Left hindlimb (tissue), 1 donor: ENCODE results near the gene FAM107B.
"Not testable (repeated sequence)": the region's sequence is repeated elsewhere in the genome, so short reads cannot be mapped to it uniquely, and the experiment has no call there.

ENCODE experiments used
- DNase-seq: peaks from one replicate; pipeline ENCODE4 v3.0.0-alpha.2; 2018

Gene FAM107B

DNA sequence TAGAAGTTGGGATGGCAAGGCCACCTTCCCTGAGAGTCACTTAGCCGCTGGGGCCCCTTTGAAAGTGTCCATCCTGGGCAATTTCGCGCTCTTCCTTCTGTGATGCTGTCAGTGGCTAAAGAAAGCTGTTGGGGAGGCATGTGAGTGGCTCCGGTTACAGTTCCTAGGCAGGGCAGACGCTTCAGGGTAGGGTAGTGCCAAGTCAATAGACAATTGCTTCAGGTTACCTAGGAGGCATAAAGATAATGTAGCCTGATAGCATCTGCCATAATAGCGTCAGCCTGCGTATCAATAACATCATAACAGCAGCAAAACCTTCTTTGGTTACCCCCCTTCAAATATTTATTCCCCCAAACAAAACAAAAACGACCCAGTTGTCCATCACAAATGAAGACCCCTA, at the start of gene FAM107B:
Gene FAM107B, minus strand, starts transcription at position 101 of the 400 bp plus-strand sequence. CDS start 234 bp downstream, outside the sequence.
- no peak for DNase-seq

- DNase-seq = no peak
Observed at GRCh38 chr10:14823966-14824365, 49.3 kb upstream of the FAM107B start.

DNA sequence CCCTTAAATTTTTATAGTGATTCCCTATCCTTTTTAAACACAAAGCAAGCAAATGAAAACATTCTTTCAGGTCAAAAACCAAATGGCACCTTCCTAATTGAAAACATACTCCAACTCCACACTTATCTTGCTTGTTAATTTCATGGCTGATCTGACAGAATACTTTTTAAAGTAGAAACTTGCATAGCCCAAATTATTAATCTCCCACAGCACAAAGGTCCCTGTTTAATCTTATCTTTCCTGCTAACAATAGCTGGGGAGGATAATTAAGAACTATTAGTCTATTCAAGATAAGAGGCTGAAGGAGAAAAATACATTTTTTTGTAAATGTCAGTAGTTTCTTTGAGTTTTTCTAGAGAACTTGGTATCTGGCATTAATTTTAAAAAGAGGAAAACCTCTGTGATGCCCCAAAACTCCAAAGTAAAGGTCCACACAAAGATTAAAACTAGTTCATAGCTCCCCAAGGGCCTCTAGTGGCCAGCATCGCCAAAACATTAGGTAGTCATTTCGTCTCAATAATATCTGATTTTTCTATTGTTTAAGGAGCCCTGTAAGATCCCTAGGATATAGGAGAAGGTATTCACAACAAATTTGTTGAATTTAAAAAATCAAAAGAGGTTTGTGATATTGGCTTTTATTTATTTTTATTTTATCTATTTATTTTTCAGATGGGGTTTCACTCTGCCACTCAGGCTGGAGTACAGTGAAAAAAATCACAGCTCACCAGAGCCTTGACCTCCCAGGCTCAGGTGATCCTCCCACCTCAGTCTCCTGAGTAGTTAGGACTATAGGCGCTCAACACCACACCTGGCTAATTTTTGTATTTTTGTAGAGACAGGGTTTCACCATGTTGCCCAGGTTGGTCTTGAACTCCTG, 48.4 kb upstream of the FAM107B start:
- DNase-seq = no peak

DNA sequence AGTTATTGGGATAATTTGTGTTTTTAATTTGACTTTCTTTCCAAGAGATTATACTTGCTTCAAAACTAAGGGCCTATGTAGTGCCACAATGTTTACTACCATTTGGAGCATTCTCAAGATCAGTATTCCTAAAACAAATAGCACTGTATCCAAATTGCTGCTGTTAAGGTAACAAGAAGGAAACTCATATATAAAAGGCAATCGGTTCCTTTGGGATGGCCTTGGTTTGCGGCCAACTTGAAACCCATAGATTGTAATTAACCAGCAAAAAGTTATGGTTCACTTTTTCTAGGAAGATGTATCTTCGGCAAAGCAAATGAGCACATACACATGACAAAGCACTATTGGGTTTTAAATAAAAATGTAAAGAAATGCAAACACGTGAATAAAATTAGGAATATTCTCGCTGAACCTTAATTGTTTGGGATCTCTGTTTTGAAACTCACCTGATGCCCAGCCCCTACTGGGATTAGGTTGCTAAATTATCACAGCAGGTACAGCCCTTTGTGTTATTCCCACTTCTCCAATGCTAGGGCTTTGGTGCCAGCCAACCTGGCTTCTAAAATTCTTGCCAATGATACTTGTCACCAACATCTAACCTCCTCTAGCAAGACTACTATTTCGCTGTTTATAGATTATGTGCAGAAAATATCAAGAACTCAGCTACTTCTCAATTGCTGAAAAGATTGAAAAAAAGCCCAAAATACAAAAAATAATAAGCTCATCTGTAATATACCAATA, 47.1 kb upstream of the FAM107B start:
- no peak for DNase-seq

DNA sequence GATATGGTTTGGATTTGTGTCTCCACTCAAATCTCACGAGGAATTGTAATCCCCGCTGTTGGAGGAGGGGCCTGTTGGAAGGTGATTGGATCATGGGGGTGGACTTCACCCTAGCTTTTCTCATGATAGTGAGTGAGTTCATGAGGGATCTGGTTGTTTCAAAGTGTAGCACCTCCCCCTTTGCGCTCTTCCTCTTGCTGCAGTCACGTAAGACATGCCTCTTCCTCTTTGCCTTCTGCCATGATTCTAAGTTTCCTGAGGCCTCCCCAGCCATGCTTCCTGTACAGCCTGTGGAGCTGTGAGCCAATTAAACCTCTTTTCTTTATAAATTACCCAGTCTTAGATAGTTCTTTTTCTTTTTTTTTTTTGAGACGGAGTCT, 46.1 kb upstream of the FAM107B start:
- DNase-seq = no peak

DNA sequence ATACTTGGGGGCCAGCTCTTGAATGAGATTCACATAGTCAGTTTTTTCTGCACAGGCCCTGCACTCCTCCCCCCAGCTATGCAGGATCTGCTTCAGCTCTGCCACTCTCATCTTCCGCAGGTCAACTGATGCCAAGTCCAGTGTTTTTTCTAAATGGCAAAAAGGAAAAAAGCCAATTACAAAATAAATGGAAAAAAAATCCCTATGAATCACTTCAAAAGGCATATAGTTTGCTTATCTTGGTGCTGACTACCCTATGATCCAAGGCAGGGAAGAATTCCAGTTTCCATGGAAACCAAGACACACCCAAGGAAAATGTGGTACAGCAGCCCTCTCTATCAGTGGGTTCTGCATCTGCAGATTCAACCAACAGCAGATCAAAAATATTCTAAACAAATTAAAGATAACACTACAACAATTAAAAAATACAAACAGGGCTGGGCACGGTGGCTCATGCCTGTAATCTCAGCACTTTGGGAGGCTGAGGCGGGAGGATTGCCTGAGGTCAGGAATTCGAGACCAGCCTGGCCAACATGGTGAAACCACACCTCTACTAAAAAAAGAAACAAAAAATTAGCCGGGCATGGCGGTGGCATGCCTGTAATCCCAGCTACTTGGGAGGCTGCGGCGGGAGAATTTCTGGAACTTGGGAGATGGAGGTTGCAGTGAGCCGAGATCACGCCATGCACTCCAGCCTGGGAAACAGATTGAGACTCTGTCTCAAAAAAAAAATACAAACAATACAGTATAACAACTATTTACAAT, 45.5 kb upstream of the FAM107B start:
- no peak for DNase-seq

DNA sequence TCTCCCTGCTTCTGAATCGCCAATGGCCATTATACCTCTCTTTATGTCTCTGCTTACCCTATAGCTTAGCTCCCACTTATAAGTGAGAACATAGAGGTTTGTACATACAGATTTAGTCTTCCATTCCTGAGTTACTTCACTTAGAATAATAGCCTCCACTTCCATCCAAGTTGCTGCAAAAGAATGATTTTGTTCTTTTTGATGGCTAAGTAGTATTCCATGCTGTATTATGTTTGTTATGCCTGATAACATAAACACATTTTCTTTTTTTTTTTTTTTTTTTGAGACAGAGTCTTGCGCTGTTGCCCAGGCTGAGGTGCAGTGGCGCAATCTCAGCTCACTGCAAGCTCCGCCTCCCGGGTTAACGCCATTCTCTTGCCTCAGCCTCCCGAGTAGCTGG, 42.0 kb upstream of the FAM107B start:
- DNase-seq = not testable (repeated sequence)

DNA sequence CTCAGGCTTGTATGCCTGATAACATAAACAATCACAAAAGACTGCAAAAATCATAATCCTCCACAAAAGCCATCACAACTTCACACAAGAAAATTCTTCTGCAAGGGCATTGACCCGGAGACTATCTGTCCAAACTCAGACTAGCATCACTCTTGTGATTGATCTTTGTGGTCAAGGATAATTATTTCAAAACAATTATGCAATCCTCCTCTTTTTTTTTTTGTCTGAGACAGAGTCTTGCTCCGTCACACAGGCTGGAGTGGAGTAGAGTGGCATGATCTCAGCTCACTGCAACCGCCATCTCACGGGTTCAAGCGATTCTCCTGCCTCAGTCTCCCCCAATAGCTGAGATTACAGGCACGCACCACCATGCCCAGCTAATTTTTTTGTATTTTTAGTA, 41.0 kb upstream of the FAM107B start:
- no peak for DNase-seq

DNA sequence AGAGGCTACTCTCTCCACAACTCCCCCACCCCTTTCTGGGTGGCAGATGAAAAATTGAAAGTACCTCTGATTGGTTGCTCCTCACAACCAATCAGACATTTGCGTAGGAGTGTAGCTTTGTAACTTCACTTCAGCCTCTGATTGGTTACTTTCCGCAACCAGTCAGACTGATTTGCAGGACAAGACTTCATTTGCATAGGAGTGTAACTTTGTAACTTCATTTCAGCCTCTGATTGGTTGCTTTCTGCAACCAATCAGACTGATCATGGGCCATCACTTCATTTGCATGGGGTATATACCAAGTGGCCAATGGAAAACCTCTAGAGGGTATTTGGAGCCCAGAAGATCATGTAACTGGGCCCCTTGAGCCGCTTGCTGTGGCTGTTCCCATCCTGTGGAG, 37.6 kb upstream of the FAM107B start:
- no peak for DNase-seq

GRCh38 chr10:14810969-14811953, 36.6 kb upstream of the FAM107B start:
- DNase-seq = no peak

- DNase-seq = no peak
Observed at GRCh38 chr10:14806318-14806717, 31.6 kb upstream of the FAM107B start.

DNA sequence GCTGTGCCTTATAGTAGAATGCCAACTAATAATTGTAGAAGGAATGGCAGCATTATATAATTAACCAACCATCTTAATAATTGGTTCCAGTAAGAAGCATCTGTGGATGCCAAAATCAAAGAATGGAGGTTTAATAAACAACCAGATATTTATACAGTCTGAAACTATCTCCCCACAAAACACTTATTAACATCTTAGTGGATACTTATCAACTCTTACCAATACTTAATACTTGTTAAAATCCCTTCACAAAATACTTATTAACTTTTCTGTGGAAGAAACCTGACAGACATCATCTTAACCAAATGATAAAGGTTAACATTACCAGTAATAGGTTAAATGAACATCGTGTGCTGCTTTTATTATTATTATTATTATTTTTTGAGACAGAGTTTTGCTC, 29.1 kb upstream of the FAM107B start:
- DNase-seq = no peak

GRCh38 chr10:14801723-14802122, 27.0 kb upstream of the FAM107B start:
- DNase-seq = peak; percentile 49

DNA sequence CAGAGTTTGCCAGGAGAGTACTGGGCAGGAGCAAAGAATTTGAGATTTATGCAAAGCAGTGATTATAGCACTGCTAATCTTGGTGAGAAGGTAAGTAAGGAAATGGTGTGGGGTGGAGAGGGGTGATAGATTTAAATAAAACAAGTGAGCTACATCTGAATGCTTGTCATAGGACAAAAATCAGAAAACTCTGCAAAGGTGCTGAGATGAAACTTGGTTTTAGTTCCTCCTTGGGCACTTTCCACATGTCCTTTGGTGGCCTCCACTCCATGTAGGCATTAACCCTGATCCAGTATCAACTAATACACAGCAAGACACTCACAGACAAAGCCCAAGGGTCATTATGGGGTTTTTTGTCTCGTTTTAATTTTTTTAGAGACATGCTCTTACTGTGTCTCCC, 25.7 kb upstream of the FAM107B start:
- no peak for DNase-seq

- no peak for DNase-seq
Observed at GRCh38 chr10:14798636-14799035, 23.9 kb upstream of the FAM107B start.

DNA sequence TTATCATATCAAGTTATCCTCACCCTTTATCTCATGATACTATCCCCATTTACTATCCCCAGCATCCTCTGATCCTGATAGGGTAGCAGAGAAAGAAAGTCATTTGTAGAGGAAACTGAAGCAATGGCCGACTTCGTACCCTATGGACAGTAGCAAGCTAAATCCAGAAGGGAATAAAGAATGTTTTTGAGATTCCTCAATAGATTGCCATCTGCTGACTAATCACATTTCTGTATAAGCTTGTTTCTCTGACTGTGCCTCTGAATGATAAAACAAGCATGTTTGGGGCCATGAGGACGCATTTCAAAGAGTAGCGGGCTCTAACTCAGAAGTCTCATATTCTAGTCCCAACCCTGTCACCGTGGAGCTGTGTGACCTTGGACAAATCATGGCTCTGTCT, 13.2 kb upstream of the FAM107B start:
- DNase-seq = no peak

DNA sequence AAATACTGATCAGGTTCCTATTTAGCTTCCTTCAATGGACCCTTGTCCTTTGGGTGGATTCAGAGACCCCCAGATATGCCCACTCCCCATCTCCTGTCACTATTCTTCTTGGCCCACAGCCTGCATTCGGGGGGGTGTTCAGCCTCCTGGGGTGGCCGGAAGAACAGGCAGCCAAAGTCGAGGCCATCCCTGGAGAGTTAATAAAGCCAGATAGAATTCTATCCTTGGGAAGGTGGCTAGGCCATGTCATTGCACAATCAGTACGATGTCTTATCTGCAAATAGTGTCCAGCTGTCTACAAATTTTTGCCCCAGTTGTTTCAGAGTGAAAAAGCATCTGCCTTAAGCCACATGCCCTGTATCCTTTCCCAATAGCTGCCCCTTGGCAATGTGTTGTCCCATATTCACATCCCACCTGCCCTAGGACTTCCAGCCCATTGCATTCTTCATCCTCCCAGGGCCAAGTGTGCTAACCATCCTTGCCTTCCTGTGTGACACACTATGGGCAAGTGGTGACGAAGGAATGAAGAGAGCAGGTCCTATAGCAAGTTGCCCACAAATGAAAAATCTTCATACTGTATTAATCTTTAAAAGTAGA, 9.9 kb upstream of the FAM107B start:
- DNase-seq = no peak

- no peak for DNase-seq
Observed at GRCh38 chr10:14782691-14783363, 8.1 kb upstream of the FAM107B start.

DNA sequence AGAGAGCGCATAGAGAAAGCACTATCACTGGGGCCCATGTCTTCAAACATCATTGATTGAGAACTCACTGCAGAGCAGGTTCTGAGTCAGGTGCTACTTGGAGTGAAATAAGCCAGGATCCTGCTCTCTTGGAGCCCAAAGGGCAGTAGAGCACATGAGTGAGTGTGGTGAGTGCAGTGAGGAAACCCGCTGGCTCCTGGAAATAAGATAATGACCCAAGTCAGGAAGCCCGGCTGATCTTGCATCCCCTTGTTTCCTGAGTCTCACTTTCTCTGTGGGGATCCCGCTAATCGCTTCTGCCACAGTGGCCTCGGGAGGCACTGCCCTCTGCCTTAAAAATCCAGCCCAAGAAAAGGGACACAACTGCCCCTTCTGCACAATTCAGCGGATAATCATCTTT, 7.1 kb upstream of the FAM107B start:
- DNase-seq = no peak

DNA sequence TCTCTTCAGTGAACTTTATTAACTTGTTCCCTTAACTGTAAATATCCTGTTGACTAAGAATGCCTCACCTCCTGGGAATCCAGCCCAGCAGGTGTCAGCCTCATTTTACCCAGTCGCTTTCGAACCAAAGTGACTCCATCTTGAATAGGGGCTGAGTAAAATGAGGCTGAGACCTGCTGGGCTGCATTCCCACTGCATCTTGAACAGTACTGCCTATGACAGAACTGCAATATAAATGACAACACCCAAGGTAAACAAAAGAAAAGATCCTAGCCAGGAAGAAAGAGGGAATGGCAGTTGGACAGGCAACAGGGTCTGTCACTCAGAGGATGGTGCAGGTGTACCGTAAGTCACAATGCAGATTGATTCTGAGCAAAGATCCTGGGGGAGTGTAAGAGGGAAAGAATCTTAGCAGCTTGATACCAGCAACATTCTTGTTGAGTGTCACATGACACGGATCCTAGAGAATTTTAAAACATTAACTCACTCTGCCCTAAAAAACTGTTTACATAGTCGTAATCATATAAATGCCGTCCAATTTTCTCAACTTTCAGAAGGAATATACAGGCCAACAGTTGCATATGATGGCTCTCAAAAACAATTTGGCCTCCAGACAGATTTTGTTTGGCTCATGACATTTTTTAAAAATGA, 4.4 kb upstream of the FAM107B start:
- no peak for DNase-seq

GRCh38 chr10:14776546-14776945, 1.8 kb upstream of the FAM107B start:
- no peak for DNase-seq
